DMS53 treated with DMSO at 0.1 percent for 48 hours (cell line): Measurements from ENCODE around the gene NKAIN2.
"Not testable (repeated sequence)": the region's sequence is repeated elsewhere in the genome, so short reads cannot be mapped to it uniquely, and the experiment has no call there.

Source experiments
- DNase-seq: peaks from one replicate; lab custom pipeline; 2025; ENCODE audit not compliant: unreplicated experiment; lab: John Stamatoyannopoulos, UW

NKAIN2 gene

DNA sequence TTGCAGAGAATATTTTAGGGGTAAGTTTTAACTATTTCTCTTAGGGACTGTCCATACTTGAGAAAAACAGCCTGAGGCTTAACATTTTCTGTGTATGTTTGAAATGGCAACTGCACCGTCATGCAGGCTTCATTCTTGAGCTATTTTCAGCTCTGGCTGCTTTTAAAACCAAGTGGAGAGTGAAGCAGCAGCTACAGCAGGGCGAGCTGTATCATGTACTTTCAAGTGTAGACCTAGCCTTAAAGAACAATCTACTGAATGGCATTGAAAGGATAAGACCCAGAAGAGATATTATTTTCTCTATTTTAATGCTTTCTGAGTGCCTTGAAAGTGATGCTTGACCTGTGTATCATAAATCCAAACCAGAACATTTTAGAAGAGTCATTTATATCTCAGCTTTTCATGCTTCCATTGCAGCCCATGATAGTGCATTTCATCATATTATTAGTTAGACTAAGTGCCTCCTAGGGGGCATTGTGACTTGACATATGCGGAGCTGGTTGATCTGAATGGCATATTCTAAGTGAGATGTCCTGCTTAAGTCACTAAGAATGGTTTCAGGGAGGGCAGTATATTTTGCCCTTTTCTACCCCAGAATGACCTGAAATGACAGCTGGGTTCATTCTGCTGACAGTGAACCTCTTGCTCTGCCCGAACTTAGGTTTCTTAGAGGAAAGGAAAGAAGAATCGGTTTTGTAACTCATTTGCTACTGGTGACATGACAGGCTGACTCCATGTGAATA, 85.3 kb downstream of the NKAIN2 start:
- no peak for DNase-seq

DNA sequence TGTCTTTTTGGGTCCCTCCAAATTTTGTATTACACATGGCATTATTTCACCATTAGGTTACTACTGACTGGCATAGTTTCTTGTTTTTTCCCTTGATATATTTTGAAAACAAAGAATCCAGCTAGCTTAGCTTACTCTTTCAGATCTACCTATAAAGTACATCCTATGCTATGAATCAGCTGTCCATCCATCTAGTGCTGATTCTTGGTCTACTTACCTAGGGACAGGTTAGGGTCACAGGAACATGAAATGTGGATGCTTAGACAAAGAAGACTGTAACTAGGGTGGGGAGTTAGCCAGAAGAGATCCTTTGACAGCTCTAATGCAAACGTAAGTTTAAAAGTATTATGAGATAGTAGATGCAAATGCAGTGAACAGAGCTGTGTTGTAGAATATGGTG, 91.7 kb downstream of the NKAIN2 start:
- no peak for DNase-seq

DNA sequence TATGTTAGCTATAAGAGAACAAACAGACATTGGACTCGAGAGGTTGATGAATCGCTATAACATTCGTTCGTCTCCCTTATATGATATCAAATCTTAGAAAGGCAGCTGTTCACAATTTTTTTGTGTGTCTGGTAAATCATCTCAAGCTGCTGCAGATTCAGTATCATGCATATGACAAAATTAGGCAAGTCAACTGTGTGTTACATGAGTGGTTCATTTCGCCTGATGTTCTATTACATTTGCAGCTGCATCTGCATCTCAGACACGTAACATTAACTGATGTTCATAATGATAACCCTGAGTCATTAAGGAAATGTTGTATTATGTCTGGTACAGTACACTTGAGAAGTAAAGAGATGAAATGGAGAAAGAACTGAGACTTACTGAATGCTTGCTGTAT, 92.1 kb downstream of the NKAIN2 start:
- no peak for DNase-seq

DNA sequence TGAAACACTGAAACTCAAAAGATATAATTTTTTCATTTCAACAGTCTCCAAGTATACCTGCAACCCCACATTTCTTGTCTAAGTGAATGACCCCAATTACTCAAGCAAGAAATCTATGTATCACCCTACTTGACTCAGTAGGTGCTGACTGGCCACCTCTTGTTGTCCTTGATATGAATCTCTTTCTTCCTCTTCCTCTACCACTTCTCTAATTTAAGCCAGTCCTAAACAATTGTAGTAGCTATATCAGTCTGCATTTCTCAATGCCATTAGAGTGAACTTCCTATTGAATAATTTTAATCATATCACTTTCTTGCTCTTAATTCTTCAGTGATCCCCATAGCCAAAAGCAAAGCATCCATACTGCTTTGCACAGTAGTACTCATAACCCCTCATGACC, 93.2 kb downstream of the NKAIN2 start:
- no peak for DNase-seq

DNA sequence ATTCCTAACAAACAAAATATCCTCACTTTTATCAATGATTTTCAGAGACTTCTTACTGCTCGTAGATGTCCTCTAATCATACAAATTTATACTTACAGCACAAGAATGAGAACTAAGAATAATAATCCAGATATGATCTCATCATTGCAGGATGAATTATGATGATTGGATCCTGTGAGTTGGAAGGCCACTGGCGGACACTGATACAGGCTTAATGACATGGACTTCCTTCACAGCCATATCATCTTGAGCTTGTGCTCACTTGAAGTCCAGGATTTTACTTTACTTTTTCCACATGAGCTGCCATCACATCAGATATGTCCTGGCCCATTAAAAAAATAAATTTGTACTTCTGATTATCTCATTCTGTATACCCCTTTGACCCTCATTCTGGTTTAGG, 94.3 kb downstream of the NKAIN2 start:
- DNase-seq = no peak

DNA sequence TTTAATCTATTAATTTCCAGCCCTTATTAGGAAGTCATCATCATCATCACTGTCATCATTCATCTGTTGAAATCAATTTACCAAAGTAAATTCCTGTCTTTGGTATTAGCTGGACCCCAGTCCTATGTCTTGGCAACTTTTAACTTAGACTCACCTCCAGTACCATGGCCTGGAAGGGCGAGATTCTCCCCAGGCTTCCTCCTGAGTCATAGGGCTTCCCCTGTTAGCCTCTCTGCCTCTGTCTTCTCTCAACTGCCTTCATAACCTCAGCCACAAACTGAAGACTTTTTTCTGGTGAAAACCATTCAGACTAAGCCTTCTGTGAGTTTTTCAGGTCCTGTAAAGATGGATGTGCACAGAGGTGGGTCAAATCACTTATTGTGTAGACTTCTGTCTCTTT, 95.0 kb downstream of the NKAIN2 start:
- no peak for DNase-seq

DNA sequence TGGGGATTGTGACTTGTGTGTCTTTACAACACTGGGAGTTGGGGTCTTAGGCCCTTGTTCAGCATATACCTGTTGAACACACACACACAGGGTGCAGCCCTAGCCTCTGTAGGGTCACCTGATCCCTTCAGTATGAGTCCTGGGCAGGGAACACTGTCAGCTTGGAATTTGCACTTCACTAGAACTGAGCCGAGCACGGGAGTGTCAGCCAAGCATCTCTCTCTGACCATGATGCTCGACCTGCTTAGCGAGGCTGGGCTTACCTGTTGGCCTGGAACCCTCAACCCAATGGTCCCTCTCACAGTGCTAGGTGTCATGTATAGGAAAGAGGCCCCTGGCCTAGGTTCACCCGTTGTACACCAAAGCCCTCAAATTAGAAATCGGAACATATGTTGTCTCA, 96.1 kb downstream of the NKAIN2 start:
- no peak for DNase-seq

DNA sequence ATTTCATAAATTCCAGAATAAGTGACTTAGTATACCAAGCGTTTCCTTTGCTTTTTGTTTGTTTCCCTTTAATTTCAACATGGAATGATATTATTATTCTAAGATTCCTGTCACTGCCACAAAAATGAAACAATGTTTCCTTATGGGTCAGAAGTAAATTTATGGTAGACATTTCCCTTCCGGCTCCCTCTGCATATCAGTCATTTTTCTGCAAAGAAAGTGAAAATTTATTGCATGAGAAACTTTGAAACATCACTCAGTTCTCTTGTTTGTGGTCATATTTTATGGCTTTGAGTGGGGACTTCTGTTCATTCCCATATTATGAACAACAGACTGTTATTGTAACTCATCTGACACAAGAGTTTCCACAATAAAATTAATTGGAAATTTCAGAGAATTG, 97.8 kb downstream of the NKAIN2 start:
- DNase-seq = no peak

DNA sequence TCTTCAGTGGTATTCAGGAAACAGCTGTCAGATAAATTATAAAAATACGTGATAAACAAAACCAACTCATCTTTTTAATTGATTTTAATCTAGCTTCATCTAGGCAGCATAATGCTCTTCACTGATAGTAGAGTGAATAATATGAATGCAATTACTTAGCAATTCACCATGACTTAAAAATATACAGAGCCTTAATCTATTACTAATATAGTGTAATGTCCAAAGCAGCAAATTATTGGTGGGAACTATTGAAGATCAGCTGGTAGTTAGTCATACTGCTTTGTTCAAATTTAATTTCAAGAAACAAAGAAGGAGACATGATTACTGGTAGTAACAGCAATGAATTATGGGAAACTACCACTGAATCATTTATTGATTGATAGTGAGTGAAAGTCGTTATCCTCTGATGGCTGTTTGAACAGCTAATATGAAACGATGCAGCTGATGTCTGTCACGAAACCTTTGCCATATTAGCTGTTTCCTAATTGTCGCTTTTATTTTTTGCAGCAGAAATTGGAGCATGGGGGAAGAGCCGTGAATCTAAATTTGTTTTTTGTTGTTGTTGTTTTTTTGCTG, 99.2 kb downstream of the NKAIN2 start:
- no peak for DNase-seq

DNA sequence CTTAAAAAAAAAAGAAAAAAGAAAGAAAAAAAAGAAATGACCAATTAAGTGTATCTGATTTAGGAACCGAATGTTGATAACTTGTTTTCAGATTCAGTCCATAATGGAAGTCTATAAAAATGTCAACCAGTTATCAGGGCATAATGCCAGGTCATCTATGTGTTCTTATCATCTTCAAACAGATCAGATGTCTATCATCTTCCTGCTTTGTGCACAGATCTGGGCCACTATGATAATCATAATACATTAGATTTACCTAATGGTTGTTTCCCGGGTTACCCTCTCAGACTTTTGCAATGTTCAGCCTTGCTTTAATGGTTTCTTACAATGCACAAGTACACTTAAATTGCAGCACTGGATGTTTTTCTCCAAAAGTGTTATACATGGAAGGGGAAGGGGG, 100.6 kb downstream of the NKAIN2 start:
- no peak for DNase-seq

DNA sequence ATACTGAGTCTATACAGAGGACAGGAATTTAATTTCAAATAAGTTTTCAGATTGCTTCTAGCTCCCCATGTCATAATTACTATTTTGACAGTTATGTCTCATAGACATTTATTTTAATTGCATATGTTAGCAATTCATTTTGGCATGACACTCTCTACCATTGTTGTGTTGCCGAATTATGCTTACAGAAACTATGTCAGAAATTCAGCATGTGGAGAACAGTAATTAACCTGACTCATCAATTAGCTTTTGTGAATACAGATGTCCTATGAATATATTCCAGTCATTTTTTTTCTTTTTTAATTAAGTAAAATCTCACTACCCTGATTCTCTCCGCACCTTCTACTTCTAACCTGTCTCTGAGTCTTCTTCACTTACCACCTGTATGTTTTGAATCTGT, 105.1 kb downstream of the NKAIN2 start:
- no peak for DNase-seq

DNA sequence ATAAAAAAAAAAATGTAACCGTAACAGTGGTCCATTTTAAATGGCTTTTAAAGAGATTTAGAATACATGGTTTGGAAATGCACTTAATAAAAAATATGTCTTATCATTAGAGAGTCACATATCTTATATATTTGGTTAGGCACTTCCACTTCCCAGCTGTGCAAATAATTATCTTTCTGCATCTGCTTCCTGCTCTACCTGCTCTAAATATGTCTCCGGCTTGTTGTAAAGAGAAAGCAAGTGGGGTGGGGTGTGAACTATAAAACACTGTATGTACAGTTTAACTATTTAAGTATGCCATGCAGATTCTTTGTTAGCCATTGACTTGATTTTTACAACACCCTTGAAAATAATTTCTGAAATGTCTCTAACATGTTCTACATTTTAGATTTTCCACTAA, 106.3 kb downstream of the NKAIN2 start:
- peak; percentile 78 for DNase-seq

DNA sequence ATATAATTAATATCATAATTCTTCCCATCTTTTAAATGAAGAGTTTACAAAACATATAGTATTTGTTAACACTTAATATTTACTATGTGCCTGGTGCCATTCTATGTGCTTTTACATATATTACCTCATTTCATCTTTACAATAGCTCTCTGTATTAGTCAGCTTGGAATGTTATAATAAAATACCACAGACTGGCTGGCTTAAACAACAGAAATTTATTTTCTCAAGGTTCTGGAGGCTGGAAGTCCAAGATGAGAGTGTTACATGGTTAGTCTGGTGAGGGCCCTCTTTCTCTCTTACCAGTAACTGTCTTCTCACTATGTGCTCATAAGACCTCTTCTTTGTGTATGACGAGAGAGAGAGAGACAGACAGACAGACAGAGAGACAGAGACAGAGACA, 110.2 kb downstream of the NKAIN2 start:
- no peak for DNase-seq

DNA sequence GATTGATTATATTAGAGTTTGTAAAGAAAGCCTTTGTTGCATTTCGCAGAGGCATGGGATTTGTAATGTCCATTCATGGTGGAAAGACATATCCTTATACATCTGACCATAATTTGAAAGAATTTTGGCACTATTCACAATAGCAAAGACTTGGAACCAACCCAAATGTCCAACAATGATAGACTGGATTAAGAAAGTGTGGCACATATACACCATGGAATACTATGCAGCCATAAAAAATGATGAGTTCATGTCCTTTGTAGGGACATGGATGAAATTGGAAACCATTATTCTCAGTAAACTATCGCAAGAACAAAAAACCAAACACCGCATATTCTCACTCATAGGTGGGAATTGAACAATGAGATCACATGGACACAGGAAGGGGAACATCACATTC, 119.7 kb downstream of the NKAIN2 start:
- DNase-seq = not testable (repeated sequence)

DNA sequence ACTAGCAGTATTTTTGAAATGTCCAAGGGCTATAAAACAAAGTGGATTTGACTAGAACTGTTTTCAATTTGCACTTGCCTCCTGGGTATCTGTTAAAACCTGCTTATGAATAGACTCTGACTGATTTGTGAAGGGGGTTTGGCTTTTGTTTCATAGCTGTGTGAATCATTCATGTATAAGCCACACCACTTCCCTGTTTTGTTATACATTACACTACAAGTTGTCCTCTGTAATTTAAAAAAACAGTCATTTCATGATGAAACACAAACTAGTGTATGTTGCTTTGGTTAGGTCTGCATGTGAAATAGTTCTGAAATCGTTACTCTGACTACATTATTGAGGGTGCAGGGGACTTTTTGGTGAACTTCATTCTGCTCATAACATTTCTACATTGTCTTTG, 121.7 kb downstream of the NKAIN2 start:
- no peak for DNase-seq

DNA sequence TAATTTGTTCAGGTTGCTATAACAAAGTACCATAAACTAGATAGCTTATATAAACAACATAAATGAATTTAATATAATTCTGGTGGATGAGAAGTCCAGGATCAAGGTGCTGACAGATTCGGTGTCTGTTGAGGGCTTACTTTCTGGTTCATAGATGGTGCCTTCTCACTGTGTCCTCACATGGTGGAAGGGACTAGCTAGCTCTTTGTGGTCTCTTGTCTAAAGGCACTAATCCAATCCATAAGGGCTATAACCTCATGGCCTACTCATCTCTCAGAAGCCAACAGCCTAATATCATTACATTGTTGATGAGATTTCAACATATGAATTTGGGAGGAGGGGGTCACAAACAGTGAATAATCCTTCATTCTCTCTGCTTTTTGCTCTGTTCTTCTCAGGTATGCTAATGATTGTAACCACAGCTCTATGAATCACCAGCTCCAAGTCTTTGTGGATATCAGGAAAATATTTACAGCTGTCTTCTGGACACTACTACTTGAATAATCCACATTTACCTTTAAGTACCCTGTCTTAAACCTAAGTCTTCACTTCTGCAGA, 122.3 kb downstream of the NKAIN2 start:
- no peak for DNase-seq

DNA sequence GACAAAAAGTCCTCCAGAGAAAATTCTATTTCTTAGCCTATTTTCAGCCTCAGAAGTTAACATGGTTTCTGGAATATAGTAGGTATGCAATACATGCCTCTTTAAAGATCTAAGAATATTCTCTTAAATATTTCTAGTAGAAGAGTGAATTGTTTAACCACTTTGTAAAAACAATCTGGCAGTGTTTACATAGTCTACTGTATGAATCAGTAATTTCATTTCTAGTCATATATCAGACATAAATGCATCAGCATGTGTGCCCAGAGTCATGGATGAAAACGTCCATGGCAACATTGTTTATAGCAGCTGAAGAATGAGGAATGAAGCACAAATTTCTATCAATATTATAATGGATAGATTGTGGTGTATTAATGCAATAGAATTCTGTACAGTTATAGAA, 124.9 kb downstream of the NKAIN2 start:
- no peak for DNase-seq

DNA sequence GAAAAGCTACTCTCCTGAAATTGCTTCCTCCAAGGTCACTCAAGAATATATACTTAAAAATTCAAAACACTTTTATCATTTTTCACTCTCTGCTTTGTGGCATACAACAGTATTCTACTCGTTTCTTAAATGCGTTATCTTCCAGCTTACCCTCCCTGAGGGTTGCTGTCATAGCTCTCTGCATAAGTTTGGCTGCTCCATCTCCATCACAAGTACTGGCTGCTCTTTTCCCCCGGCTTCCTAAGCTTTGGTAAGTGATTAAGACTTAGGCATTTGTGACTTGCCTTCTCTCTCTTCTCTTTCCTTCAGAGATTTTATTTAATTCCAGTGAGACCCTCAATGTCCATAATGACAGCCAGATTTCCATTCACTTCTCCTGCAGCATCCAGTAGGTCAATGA, 128.3 kb downstream of the NKAIN2 start:
- DNase-seq = no peak

DNA sequence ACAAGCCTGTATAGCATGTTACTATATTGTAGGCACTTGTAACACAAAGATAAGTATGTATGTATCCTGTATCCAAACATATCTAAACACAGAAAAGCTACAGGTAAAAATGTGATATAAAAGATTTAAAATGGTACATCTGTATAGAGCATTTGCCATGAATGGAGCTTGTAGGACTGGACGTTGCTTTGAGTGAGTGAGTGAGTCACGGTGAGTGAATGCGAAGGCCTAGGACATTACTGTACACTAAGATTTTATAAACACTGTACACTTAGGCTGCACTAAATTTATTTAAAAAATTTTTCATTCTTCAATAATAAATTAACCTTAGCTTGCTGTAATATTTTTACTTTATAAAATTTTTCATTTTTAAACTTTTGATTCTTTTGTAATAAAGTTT, 136.9 kb downstream of the NKAIN2 start:
- no peak for DNase-seq

DNA sequence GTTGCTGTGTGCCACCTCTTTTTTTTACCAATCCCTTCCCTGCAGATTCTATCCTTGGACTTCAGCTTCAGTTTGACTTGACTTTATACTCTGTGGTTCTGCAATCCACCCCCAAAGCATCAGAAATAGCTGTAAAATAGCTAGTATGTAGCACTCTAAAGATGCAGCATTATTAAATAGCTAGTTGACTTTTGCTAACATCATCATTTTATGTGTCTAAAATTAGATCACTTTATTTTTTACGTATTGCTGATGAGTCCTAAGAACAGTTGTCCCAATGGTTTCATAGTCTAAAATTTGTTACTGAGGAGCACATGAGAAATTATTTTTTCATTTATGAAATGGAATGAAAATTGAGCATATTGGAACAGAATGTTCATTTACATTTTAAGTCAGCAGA, 138.2 kb downstream of the NKAIN2 start:
- DNase-seq = no peak

DNA sequence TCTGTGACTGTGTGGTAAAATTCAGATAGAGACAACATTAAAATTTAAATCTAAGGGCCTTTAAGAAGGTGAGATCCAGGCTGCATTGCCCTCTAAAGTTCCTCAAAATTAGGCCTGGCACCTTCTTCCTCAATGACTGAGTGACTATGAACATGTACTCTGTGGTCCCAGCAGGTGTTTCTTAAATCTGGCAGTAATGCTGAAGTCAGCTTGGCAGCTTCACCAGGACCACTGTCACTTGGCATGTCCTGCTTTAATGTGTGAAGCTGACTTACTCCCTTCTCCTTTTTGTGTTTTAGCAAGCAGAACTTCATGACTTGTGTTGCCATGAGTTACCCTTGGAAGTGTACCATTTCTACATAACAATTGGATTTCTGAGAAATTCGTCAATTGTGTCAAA, 141.7 kb downstream of the NKAIN2 start:
- no peak for DNase-seq

DNA sequence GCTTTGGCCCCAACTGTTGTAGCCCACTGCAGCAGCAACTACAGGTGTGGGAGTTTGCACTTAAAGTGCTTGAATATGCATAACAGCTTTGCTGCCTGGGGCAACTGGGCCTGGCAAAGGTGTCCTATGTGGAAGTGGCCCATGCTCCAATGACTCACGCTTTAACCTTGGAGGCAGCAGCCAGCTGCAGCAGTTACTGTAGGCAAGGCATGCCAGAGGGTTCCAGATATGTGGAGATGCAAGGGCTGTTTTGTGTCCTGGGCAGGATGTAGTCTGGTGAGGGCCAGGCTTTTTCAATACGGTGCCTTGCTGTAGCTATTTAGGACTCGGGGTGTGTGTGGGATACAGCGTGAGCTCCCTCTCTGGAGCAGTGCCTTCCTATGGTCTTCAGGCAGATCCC, 150.3 kb downstream of the NKAIN2 start:
- no peak for DNase-seq
